ENCODE measurements around the gene NEXN.

The NEXN gene

GRCh38 chr1:77858725-77859124 is 29.7 kb upstream of the NEXN start:
- TF ChIP-seq CTCF (IDR thresholded peaks at IDR 0.05; ENCODE audit: insufficient read depth, low read depth, low read length, missing control alignments) = no peak

GRCh38 chr1:77859248-77859647 is 29.2 kb upstream of the NEXN start:
- H3K4me3 ChIP-seq (ENCODE audit: low read length) = no peak overlapping the region
- DNase-seq (ENCODE audit: low read depth) = no peak
- TF ChIP-seq CTCF (IDR thresholded peaks at IDR 0.05; ENCODE audit: insufficient read depth, low read depth, low read length, missing control alignments) = no peak

More at GRCh38 chr1:77858725-77859124, 29.7 kb upstream of the NEXN start:
- no peak for DNase-seq (ENCODE audit: low read depth)
- no peak overlapping the region for H3K4me3 ChIP-seq (ENCODE audit: low read length)

GRCh38 chr1:77866296-77866695 is 22.1 kb upstream of the NEXN start:
- no peak overlapping the region for H3K4me3 ChIP-seq (ENCODE audit: low read length)
- no peak for TF ChIP-seq CTCF (IDR thresholded peaks at IDR 0.05; ENCODE audit: insufficient read depth, low read depth, low read length, missing control alignments)
- peak; percentile 24 for DNase-seq (ENCODE audit: low read depth)

GRCh38 chr1:77872645-77873044 is 15.8 kb upstream of the NEXN start:
- TF ChIP-seq CTCF (IDR thresholded peaks at IDR 0.05; ENCODE audit: insufficient read depth, low read depth, low read length, missing control alignments) = no peak
- DNase-seq (ENCODE audit: low read depth) = no peak
- H3K4me3 ChIP-seq (ENCODE audit: low read length) = no peak overlapping the region

GRCh38 chr1:77873461-77873860 is 15.0 kb upstream of the NEXN start:
- no peak for TF ChIP-seq CTCF (IDR thresholded peaks at IDR 0.05; ENCODE audit: insufficient read depth, low read depth, low read length, missing control alignments)
- no peak for DNase-seq (ENCODE audit: low read depth)
- no peak overlapping the region for H3K4me3 ChIP-seq (ENCODE audit: low read length)

GRCh38 chr1:77874804-77875445 is 13.5 kb upstream of the NEXN start:
- peak; percentile 91 for DNase-seq (ENCODE audit: low read depth)
- no peak for TF ChIP-seq CTCF (IDR thresholded peaks at IDR 0.05; ENCODE audit: insufficient read depth, low read depth, low read length, missing control alignments)
- no peak overlapping the region for H3K4me3 ChIP-seq (ENCODE audit: low read length)

GRCh38 chr1:77876884-77877283 is 11.5 kb upstream of the NEXN start:
- TF ChIP-seq CTCF (IDR thresholded peaks at IDR 0.05; ENCODE audit: insufficient read depth, low read depth, low read length, missing control alignments) = no peak
- DNase-seq (ENCODE audit: low read depth) = peak; percentile 30

More at GRCh38 chr1:77876884-77877283, 11.5 kb upstream of the NEXN start:
- H3K4me3 ChIP-seq (ENCODE audit: low read length) = no peak overlapping the region

Measured in epithelial cell of esophagus (primary cell).